Gastrocnemius medialis (tissue), 4 donors: Measurements from ENCODE around the gene NUDC. TPM values are rescaled to one million over a fixed set of nuclear protein-coding genes. Genes with fewer than 3 reads are reported as not detected.

Experiments
- ATAC-seq, 2 donors: fragments of 150-250 bp; one replicate each; pipeline ENCODE4 v1.9.1; 2016
- DNase-seq, 2 donors: peaks; one replicate each; pipeline ENCODE4 v3.0.0-alpha.2; 2019
- H3K27ac ChIP-seq, 4 donors: fragments of 200-600 bp; sonication (generic); 1 replicate in 1 of 4; 2 replicates in 3 of 4; pipeline ENCODE4 v1.5.1; 2016 to 2018; ENCODE audit warnings: mild to moderate bottlenecking in 2 of 4, moderate library complexity in 1 of 4
- H3K27me3 ChIP-seq, 3 donors: fragments of 200-600 bp; sonication (generic) in 2 of 3; 1 replicate in 1 of 3; 2 replicates in 2 of 3; pipeline versions ENCODE4 v1.5.1 to v1.6.0; 2016 to 2019; ENCODE audit warnings: mild to moderate bottlenecking in 1 of 3, moderate library complexity in 1 of 3
- H3K36me3 ChIP-seq, 2 donors: fragments of 200-600 bp; sonication (generic) in 1 of 2; one replicate each; pipeline ENCODE4 v1.5.1; 2017 to 2018
- H3K4me1 ChIP-seq, 2 donors: fragments of 200-600 bp; sonication (generic) in 1 of 2; one replicate each; pipeline ENCODE4 v1.5.1; 2016 to 2017; ENCODE audit warnings: mild to moderate bottlenecking in 2 of 2
- H3K4me3 ChIP-seq, 4 donors: fragments of 200-600 bp; sonication (generic) in 3 of 4; 1 replicate in 1 of 4; 2 replicates in 3 of 4; pipeline ENCODE4 v1.5.1; 2016 to 2019; ENCODE audit warnings: mild to moderate bottlenecking in 2 of 4
- H3K9me3 ChIP-seq, 3 donors: fragments of 200-600 bp; sonication (generic) in 2 of 3; 1 replicate in 1 of 3; 2 replicates in 2 of 3; pipeline ENCODE4 v1.5.1; 2016 to 2019
- POLR2A ChIP-seq, 2 donors: fragments of 450-650 bp; IDR thresholded peaks; one replicate each; pipeline ENCODE4 v1.6.1; 2017; ENCODE audit warnings: antibody characterized with exemption in 2 of 2, mild to moderate bottlenecking in 2 of 2, moderate library complexity in 2 of 2
- in situ Hi-C, 4 donors: fragments of 200-750 bp; cut with MboI; loops; one replicate each; pipeline versions ENCODE4 v1.15.0 to v1.8.0; 2017; ENCODE audit warnings: low sequenced_read_pairs in 4 of 4
- intact Hi-C: fragments of 100-400 bp; cut with DNase I; formaldehyde crosslinking; loops from one replicate; pipeline ENCODE4 v1.15.1; 2023; ENCODE audit warnings: low total_unique reads
- total RNA-seq, 4 donors: library from RNA; depleted of rRNA; stranded (reverse); fragments of >200 nt; gene quantifications; one replicate each; pipeline versions ENCODE4 v1.1.0 to v1.2.3, GENCODE V29; 2016
- TF ChIP-seq, protein P1 (sequence below), 5 experiments: fragments of 450-650 bp in 3 of 5; fragments of 200-600 bp in 2 of 5; sonication (generic) in 2 of 5; IDR thresholded peaks in 4 of 5; conservative IDR thresholded peaks in 1 of 5; 1 replicate in 4 of 5; 2 replicates in 1 of 5; pipeline ENCODE4 v1.5.1; 2016 to 2019; ENCODE audit warnings: antibody characterized with exemption in 5 of 5, mild to moderate bottlenecking in 3 of 5, moderate library complexity in 3 of 5

NUDC gene
- total RNA-seq, 4 donors from 2014 or later: 39.9 to 83.5 (median 70.6) TPM

DNA sequence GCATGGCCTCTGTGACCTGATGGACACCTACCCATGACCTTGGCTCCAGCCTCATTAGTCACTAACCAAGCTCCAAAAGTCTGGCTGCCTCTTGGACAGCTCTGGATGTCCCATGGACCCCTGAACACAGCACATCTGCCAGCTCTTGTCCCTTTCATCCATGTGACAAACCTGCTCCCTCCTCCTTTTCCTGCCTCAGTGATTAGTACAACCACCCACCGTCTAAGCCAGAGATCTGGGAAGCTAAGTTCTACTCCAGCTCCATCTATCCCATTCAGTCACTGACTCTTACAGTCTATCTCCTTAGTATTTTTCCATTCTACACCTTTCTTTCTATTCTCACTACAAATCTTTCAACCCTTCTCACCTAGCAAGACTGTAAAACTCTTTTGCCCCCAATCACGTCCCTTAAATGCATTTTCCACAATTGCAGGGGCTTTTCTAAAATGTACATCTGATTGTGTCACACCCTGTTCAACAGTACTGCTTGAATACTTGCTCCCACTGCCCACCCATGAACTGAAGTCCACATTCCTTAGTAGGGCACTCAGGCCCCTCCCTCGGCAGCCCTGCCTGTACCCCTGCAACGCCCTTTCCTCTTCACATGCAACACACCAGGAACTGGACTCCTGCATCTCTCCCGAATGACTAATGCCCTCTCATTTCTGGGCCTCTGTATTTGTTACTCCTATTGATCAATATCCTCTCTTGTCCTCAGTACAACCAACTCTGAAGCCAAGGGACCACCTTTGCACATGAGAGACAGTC, 38.7 kb upstream of the NUDC start:
- H3K27ac ChIP-seq: no peak overlapping the region
- DNase-seq (no peak), ATAC-seq (no peak)
- H3K4me3 ChIP-seq: no peak overlapping the region
- TF ChIP-seq, protein P1, sequence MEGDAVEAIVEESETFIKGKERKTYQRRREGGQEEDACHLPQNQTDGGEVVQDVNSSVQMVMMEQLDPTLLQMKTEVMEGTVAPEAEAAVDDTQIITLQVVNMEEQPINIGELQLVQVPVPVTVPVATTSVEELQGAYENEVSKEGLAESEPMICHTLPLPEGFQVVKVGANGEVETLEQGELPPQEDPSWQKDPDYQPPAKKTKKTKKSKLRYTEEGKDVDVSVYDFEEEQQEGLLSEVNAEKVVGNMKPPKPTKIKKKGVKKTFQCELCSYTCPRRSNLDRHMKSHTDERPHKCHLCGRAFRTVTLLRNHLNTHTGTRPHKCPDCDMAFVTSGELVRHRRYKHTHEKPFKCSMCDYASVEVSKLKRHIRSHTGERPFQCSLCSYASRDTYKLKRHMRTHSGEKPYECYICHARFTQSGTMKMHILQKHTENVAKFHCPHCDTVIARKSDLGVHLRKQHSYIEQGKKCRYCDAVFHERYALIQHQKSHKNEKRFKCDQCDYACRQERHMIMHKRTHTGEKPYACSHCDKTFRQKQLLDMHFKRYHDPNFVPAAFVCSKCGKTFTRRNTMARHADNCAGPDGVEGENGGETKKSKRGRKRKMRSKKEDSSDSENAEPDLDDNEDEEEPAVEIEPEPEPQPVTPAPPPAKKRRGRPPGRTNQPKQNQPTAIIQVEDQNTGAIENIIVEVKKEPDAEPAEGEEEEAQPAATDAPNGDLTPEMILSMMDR (IDR thresholded peaks at IDR 0.05 in 4 of 5, conservative IDR thresholded peaks at IDR 0.05 in 1 of 5): no peak
- TF ChIP-seq POLR2A (IDR thresholded peaks at IDR 0.05): no peak
- H3K9me3 ChIP-seq: no peaks in the 10 kb centered on the region
- in situ Hi-C loops (no loop called here), intact Hi-C loops (no loop called here)
- H3K27me3 ChIP-seq: no peaks in the 10 kb centered on the region
- H3K36me3 ChIP-seq: peaks cover 5 to 95% of the 10 kb centered on the region in 2 donors
- peaks cover 0 to under 1% of the 10 kb centered on the region in 2 donors for H3K4me1 ChIP-seq

DNA sequence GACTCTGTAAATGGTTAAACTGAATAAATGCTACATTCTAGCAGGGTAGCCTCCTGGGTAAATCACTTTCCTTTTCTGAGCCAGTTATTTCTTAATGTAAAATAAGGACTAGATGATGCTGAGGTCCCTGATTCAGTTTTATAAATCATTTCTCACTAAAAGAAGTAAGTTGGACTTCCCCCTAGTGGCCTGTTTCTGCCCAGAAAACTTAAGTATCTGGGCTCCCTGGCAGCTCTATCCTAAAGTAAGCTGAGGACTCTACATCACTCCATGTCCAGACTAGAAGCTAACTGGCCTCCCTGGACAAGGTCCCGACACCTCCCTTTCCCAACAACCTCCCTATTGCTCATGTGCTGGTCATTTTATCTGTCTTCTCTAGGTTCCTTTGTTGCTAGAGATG, 34.4 kb upstream of the NUDC start:
- no peak overlapping the region for H3K4me3 ChIP-seq
- ATAC-seq (no peak), DNase-seq (no peak)
- no peak overlapping the region for H3K27ac ChIP-seq
- H3K4me1 ChIP-seq: peaks cover 10 to 19% of the 10 kb centered on the region in 2 donors
- H3K36me3 ChIP-seq: peaks cover 5 to 73% of the 10 kb centered on the region in 2 donors
- in situ Hi-C loops: no loop called here
- intact Hi-C loops: no loop called here
- no peaks in the 10 kb centered on the region for H3K27me3 ChIP-seq
- TF ChIP-seq, protein P1 (IDR thresholded peaks at IDR 0.05 in 4 of 5, conservative IDR thresholded peaks at IDR 0.05 in 1 of 5): no peak
- no peak for TF ChIP-seq POLR2A (IDR thresholded peaks at IDR 0.05)
- no peaks in the 10 kb centered on the region for H3K9me3 ChIP-seq

DNA sequence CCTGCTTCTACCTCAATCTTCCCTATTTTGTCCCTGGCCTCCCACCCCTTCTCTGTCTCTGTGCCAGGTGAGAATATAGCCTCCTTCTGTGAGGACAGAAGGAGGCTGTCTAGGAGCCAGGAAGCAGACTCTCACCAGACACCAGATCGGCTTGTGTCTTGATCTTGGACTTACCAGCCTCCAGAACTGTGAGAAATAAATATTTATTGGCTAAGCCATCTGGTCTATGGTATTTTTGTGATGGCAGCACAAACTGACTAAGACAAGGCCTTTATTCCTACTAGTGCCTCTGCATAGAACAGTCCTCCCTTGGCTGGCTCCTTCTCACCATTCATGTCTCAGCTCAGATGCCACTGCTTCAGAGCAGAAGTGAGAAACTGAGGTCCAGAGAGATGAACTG, 33.3 kb upstream of the NUDC start:
- intact Hi-C loops (no loop called here), in situ Hi-C loops (no loop called here)
- no peak for DNase-seq
- Histone ChIP-seq H3K4me3 (no peak overlapping the region), H3K9me3 (no peaks in the 10 kb centered on the region), H3K4me1 (peaks cover 10 to 19% of the 10 kb centered on the region in 2 donors), H3K27ac (no peak overlapping the region), H3K27me3 (no peaks in the 10 kb centered on the region), H3K36me3 (peaks cover 5 to 73% of the 10 kb centered on the region in 2 donors)
- no peak for TF ChIP-seq POLR2A (IDR thresholded peaks at IDR 0.05)
- TF ChIP-seq, protein P1 (IDR thresholded peaks at IDR 0.05 in 4 of 5, conservative IDR thresholded peaks at IDR 0.05 in 1 of 5): no peak
- no peak for ATAC-seq

DNA sequence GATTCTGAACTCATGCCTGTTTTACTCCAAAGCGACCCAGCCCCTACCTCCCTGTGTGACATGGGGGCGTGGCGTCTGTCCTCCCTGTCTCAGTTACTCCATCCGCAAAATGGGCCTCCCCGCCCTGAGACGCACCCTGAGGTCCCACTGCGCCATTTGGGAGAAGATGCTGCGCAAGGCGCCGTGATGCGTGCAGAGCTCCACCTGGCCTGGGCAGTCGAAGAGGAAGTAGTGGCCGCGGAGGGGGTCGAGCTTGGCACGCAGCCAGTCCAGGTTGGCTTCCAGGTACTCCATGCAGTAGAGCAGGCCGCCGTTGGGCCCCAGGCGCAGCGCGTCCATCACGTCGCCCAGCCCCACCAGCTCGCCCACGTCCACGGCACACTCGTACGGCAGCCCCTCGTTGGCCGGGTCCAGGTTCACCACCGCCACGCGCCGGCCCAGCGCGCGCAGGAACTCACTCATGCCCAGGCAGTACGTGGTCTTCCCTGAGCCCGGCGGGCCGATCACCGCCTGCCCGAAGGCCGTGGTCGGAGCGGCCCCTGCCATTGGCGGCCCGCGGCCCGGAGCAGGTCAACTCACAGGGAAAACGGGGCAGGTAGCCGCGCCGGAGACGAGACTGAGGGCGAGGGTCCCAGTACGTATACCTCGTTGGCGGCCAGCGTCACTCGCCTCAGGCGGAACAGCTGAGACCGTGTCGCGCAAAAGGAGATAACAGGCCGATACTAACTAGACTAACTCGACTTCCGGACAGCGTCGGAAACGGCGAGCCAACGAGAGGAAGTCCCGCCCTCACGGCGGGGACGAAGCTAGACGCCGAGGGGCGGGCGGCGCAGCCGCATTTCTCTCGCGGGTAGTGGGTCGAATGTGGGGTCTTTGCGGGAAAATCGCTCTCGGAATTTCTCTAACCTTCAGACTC, 31.7 kb upstream of the NUDC start, which contains the start of gene GPN2:
Gene GPN2 (minus strand): TSS at position 733 of the 916 bp plus-strand sequence. CDS start 187 bp downstream, at position 546.
- ATAC-seq: peak; percentile 98
- intact Hi-C loops (loop anchor here (2.0 kb wide), 1 partner anchor 31 kb away; the partner anchor contains the start of gene NUDC), in situ Hi-C loops (no loop called here)
- H3K4me3 ChIP-seq: peak within 1 kb of the TSS; percentile 89 to 99 (median 96)
- H3K27me3 ChIP-seq: no peaks in the 10 kb centered on the region
- peaks cover 5 to 73% of the 10 kb centered on the region in 2 donors for H3K36me3 ChIP-seq
- no peaks in the 10 kb centered on the region for H3K9me3 ChIP-seq
- peaks cover 10 to 19% of the 10 kb centered on the region in 2 donors for H3K4me1 ChIP-seq
- peak; percentile 47 to 70 for DNase-seq
- peak; percentile 45 to 68 for TF ChIP-seq POLR2A (IDR thresholded peaks at IDR 0.05)
- TF ChIP-seq, protein P1 (IDR thresholded peaks at IDR 0.05 in 4 of 5, conservative IDR thresholded peaks at IDR 0.05 in 1 of 5): no peak
- peak within 1 kb of the TSS; percentile 87 to 95 (median 93) for H3K27ac ChIP-seq
